IMR-90 (cell line): Measurements from ENCODE around the gene ZNF407. TPM values are rescaled to one million over a fixed set of nuclear protein-coding genes. Genes with fewer than 3 reads are reported as not detected.

ENCODE experiments used
- ATAC-seq: fragments of 200-7000 bp; cut with Tn5 transposase; 2 replicates; pipeline ENCODE4 v1.9.1; 2020; ENCODE audit warnings: low read depth, mild to moderate bottlenecking, moderate library complexity
- BruUV-seq: library from RNA; stranded (reverse); fragments of 400-500 nt; replicated peaks from 2 replicates; lab custom pipeline; 2021; lab: Mats Ljungman, UMichigan
- CTCF ChIA-PET: fragments of 300-600 bp; formaldehyde crosslinking; extraction: SDS; loops from one replicate; lab custom pipeline; 2021; ENCODE audit warnings: antibody characterized with exemption; lab: Yijun Ruan, JAX
- POLR2A ChIA-PET: fragments of 300-600 bp; sonication (Branson Sonifier 250); formaldehyde crosslinking; loops from one replicate; lab custom pipeline; 2022; ENCODE audit warnings: antibody characterized with exemption; ENCODE audit not compliant: unreplicated experiment; lab: Charles Lee
- DNase-seq: peaks from one replicate; pipeline ENCODE4 v3.0.0; 2013
- H2AFZ ChIP-seq: replicated peaks from 2 replicates; pipeline ENCODE3; 2013; ENCODE audit warnings: low read length, mild to moderate bottlenecking; ENCODE audit not compliant: poor library complexity
- H2AK5ac ChIP-seq: 2 replicates; pipeline ENCODE4 v1.6.1; 2013; ENCODE audit warnings: low read depth, low read length, inconsistent platforms
- H2AK9ac ChIP-seq: replicated peaks from 2 replicates; pipeline ENCODE3; 2013; ENCODE audit warnings: mild to moderate bottlenecking, low read depth, low read length, moderate library complexity; ENCODE audit not compliant: poor library complexity
- H2BK120ac ChIP-seq: 2 replicates; pipeline ENCODE4 v1.6.1; 2013; ENCODE audit warnings: low read depth, low read length, inconsistent platforms
- H2BK15ac ChIP-seq: 3 replicates; pipeline ENCODE4 v1.6.1; 2013; ENCODE audit warnings: low read depth, low read length, inconsistent platforms
- H2BK20ac ChIP-seq: 2 replicates; pipeline ENCODE4 v1.6.1; 2013; ENCODE audit warnings: low read depth, mild to moderate bottlenecking, inconsistent platforms, low read length, moderate library complexity
- H2BK5ac ChIP-seq: 2 replicates; pipeline ENCODE4 v1.6.1; 2013; ENCODE audit warnings: mild to moderate bottlenecking, low read depth, low read length, inconsistent platforms; ENCODE audit not compliant: poor library complexity, severe bottlenecking
- H3K14ac ChIP-seq: replicated peaks from 2 replicates; pipeline ENCODE4 v1.6.1; 2013; ENCODE audit warnings: low read depth, low read length, inconsistent platforms
- H3K18ac ChIP-seq: 2 replicates; pipeline ENCODE4 v1.6.1; 2013; ENCODE audit warnings: low read depth, low read length, control low read depth
- H3K23ac ChIP-seq: 2 replicates; pipeline ENCODE4 v1.6.1; 2013; ENCODE audit warnings: low read depth, low read length, inconsistent platforms
- H3K27ac ChIP-seq: 2 replicates; pipeline ENCODE4 v1.5.1; 2013; ENCODE audit warnings: mild to moderate bottlenecking, control low read depth, low read length; ENCODE audit not compliant: insufficient read depth
- H3K27me3 ChIP-seq: 2 replicates; pipeline ENCODE4 v1.6.1; 2013; ENCODE audit warnings: low read length; ENCODE audit not compliant: control insufficient read depth, insufficient read depth
- H3K36me3 ChIP-seq: 2 replicates; pipeline ENCODE4 v1.6.1; 2013; ENCODE audit warnings: low read length, mixed read lengths; ENCODE audit not compliant: control insufficient read depth, insufficient read depth
- H3K4ac ChIP-seq: 2 replicates; pipeline ENCODE4 v1.6.1; 2013; ENCODE audit warnings: low read depth, low read length, inconsistent platforms
- H3K4me1 ChIP-seq: 2 replicates; pipeline ENCODE4 v1.6.1; 2013; ENCODE audit warnings: low read length, mixed read lengths; ENCODE audit not compliant: control insufficient read depth, insufficient read depth
- H3K4me2 ChIP-seq: 2 replicates; pipeline ENCODE4 v1.6.1; 2013; ENCODE audit warnings: low read depth, mild to moderate bottlenecking, control low read depth, low read length, moderate library complexity
- H3K4me3 ChIP-seq: 2 replicates; pipeline ENCODE4 v1.5.1; 2013; ENCODE audit warnings: low read depth, mild to moderate bottlenecking, control low read depth, low read length, moderate library complexity; ENCODE audit not compliant: insufficient read depth
- H3K56ac ChIP-seq: 2 replicates; pipeline ENCODE4 v1.6.1; 2013; ENCODE audit warnings: low read length, inconsistent platforms; ENCODE audit not compliant: insufficient read depth; ENCODE audit errors: extremely low read depth
- H3K79me1 ChIP-seq, 2 experiments: 2 replicates each; pipeline ENCODE4 v1.6.1; 2013; ENCODE audit warnings: low read length in 2 of 2, inconsistent platforms in 1 of 2, low read depth in 1 of 2
- H3K9ac ChIP-seq: 2 replicates; pipeline ENCODE4 v1.6.1; 2013; ENCODE audit warnings: low read depth, low read length, control low read depth
- H3K9me1 ChIP-seq: 2 replicates; pipeline ENCODE4 v1.6.1; 2013; ENCODE audit warnings: low read length, inconsistent platforms; ENCODE audit not compliant: insufficient read depth
- H3K9me3 ChIP-seq: 2 replicates; pipeline ENCODE4 v1.6.1; 2013; ENCODE audit warnings: low read length; ENCODE audit not compliant: control insufficient read depth, insufficient read depth
- H4K20me1 ChIP-seq: 2 replicates; pipeline ENCODE4 v1.6.1; 2013; ENCODE audit warnings: low read length, inconsistent platforms; ENCODE audit not compliant: insufficient read depth
- H4K5ac ChIP-seq: 2 replicates; pipeline ENCODE4 v1.6.1; 2013; ENCODE audit warnings: mild to moderate bottlenecking, low read depth, low read length, control low read depth
- H4K8ac ChIP-seq, 2 experiments: 2 replicates each; pipeline ENCODE4 v1.6.1; 2013; ENCODE audit warnings: low read depth in 2 of 2, low read length in 2 of 2, control low read depth in 1 of 2, inconsistent platforms in 1 of 2
- H4K91ac ChIP-seq: 2 replicates; pipeline ENCODE4 v1.6.1; 2013; ENCODE audit warnings: low read depth, low read length, inconsistent platforms; ENCODE audit not compliant: insufficient read depth
- BHLHE40 ChIP-seq: fragments of 150-350 bp; IDR thresholded peaks from 2 replicates; pipeline ENCODE4 v1.6.1; 2016; ENCODE audit warnings: mild to moderate bottlenecking, low read depth, low read length
- CEBPB ChIP-seq: IDR thresholded peaks from 2 replicates; pipeline ENCODE4 v1.6.1; 2012; ENCODE audit warnings: low read depth, low read length, improper control_type of control experiment
- FOS ChIP-seq: fragments of 150-350 bp; IDR thresholded peaks from 2 replicates; pipeline ENCODE4 v1.6.1; 2016; ENCODE audit warnings: low read depth, low read length
- MAFK ChIP-seq: IDR thresholded peaks from 2 replicates; pipeline ENCODE4 v1.6.1; 2012; ENCODE audit warnings: low read depth, low read length, improper control_type of control experiment
- MXI1 ChIP-seq: IDR thresholded peaks from 2 replicates; pipeline ENCODE4 v1.6.1; 2012; ENCODE audit warnings: low read depth, mild to moderate bottlenecking, low read length, moderate library complexity, borderline replicate concordance
- NFE2L2 ChIP-seq: fragments of 150-350 bp; IDR thresholded peaks from 2 replicates; pipeline ENCODE4 v1.6.1; 2016; ENCODE audit warnings: low read depth, mild to moderate bottlenecking, low read length
- RFX5 ChIP-seq: IDR thresholded peaks from 2 replicates; pipeline ENCODE4 v1.8.0; 2012; ENCODE audit warnings: low read depth, mild to moderate bottlenecking, low read length, moderate library complexity
- WGBS, 2 experiments: methylation state at CpG; one replicate each; pipeline versions ENCODE4 v1.1.5 to v1.1.7; 2013; ENCODE audit warnings: missing lambda C conversion rate in 2 of 2; ENCODE audit not compliant: insufficient read length in 1 of 2; ENCODE audit errors: extremely low coverage in 2 of 2; 5-methylcytosine and 5-hydroxymethylcytosine counted together
- dilution Hi-C: fragments of 300-500 bp; cut with HindIII; formaldehyde crosslinking; loops from one replicate; pipeline ENCODE4 v1.14.3; 2018; ENCODE audit warnings: low sequenced_read_pairs; ENCODE audit not compliant: unreplicated experiment
- in situ Hi-C: fragments of 300-500 bp; cut with MboI; formaldehyde crosslinking; loops from 3 replicates; pipeline ENCODE4 v1.14.3; 2019; ENCODE audit warnings: low sequenced_read_pairs, inconsistent platforms, mixed read lengths
- intact Hi-C: fragments of 100-400 bp; cut with micrococcal nuclease; formaldehyde crosslinking; loops from 2 replicates; pipeline ENCODE4 v1.10.0; 2022
- polyA plus RNA-seq, 3 experiments: library from polyadenylated mRNA; depleted of rRNA; stranded (reverse); fragments of >200 nt; gene quantifications; 2 replicates each; pipeline ENCODE4 v1.2.3, GENCODE V29; 2012; ENCODE audit warnings: low replicate concordance in 1 of 3
- total RNA-seq: library from RNA; depleted of rRNA; stranded (reverse); fragments of >200 nt; gene quantifications from 2 replicates; pipeline ENCODE4 v1.2.3, GENCODE V29; 2012
- TF ChIP-seq, protein P1 (sequence below): fragments of 150-350 bp; IDR thresholded peaks from 2 replicates; pipeline ENCODE4 v1.6.1; 2017; ENCODE audit warnings: mild to moderate bottlenecking, antibody characterized with exemption, low read length, low read depth

ZNF407 gene
- total and polyA plus RNA-seq, 2 of the 4 experiments (the other 2 are of a cell fraction): 3.1 to 20.1 TPM

DNA sequence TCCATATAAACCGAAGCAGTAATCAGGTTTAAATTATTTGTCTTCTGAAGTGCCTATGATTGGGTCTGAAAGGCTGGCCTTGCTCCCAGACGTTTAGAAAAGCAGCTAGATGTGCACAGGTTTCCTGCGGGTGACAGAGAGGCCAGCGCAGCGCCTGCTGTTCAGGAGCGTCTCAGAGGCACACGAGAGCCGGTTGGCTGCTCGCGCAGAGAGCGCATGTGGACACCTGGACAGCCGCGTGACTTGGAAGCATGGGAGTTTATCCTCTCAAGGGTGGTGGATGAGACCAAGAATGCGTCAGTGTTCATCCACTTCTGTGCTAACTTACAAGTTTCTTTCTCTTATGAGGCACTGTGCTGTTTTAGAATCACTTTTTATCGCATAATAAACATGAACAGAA lies 307.6 kb downstream of the ZNF407 start:
- H3K79me1 ChIP-seq: peaks cover 3 to 6% of the 10 kb centered on the region in 2 experiments; a peak in 1 of 4 replicates
- H3K23ac ChIP-seq: no peak overlapping the region
- H4K5ac ChIP-seq: peak overlapping the region; percentile 27; the same call in 1 of the 2 replicates
- peak overlapping the region; percentile 82 for H2BK5ac ChIP-seq
- H2BK15ac ChIP-seq: peak overlapping the region; percentile 95; the same call in 2 of the 3 replicates
- no peak overlapping the region for H3K4me3 ChIP-seq
- no peak overlapping the region for H3K56ac ChIP-seq
- ChIA-PET CTCF (no interaction called here), POLR2A (no interaction called here)
- DNase-seq: no peak
- peak overlapping the region; percentile 23; the same call in 1 of the 2 replicates for H3K4me2 ChIP-seq
- H3K36me3 ChIP-seq: no peaks in the 10 kb centered on the region; the same call in 1 of the 2 replicates
- in situ Hi-C loops: no loop called here
- 0 out of 2 replicates have a peak overlapping the region, but pooled peaks have one; percentile 33 for H3K14ac ChIP-seq
- H2AK5ac ChIP-seq: peak overlapping the region; percentile 94
- intact Hi-C loops: no loop called here
- peak overlapping the region; percentile 11; the same call in 1 of the 2 replicates for H3K27ac ChIP-seq
- H3K27me3 ChIP-seq: no peaks in the 10 kb centered on the region
- H2AK9ac ChIP-seq: peak overlapping the region; percentile 89
- peak overlapping the region; percentile 47 for H2BK120ac ChIP-seq
- ATAC-seq: no peak
- WGBS, 2 experiments: 88% methylated on average over 9 of the region's 15 CpGs; no CpG with 5 or more reads in 1 of the 2 experiments
- dilution Hi-C loops: no loop called here
- H2AFZ ChIP-seq: no peak overlapping the region
- H3K18ac ChIP-seq: peak overlapping the region; percentile 57
- H4K20me1 ChIP-seq: no peaks in the 10 kb centered on the region
- peak overlapping the region; percentile 58; the same call in 1 of the 2 replicates for H4K91ac ChIP-seq
- H3K9me1 ChIP-seq: peaks cover 5% of the 10 kb centered on the region; the same call in 1 of the 2 replicates
- H3K9ac ChIP-seq: no peak overlapping the region
- TF ChIP-seq, protein P1, sequence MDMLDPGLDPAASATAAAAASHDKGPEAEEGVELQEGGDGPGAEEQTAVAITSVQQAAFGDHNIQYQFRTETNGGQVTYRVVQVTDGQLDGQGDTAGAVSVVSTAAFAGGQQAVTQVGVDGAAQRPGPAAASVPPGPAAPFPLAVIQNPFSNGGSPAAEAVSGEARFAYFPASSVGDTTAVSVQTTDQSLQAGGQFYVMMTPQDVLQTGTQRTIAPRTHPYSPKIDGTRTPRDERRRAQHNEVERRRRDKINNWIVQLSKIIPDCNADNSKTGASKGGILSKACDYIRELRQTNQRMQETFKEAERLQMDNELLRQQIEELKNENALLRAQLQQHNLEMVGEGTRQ: no peak
- TF ChIP-seq NFE2L2 (no peak), CEBPB (no peak), FOS (no peak), BHLHE40 (no peak), MAFK (no peak), MXI1 (no peak), RFX5 (no peak)
- H3K4me1 ChIP-seq: peaks cover 6% of the 10 kb centered on the region; the same call in 1 of the 2 replicates
- no TSS peak for BruUV-seq
- peak overlapping the region; percentile 38; the same call in 1 of the 2 replicates for H2BK20ac ChIP-seq
- peak overlapping the region; percentile 25 to 68; a peak in 3 of 4 replicates for H4K8ac ChIP-seq
- no peaks in the 10 kb centered on the region for H3K9me3 ChIP-seq
- H3K4ac ChIP-seq: peak overlapping the region; percentile 36; the same call in 1 of the 2 replicates
